HepG2 (cell line): ENCODE data around the gene CMIP.

ENCODE experiments used
- NBN ChIP-seq: fragments of 450-650 bp; conservative IDR thresholded peaks from 2 replicates; pipeline ENCODE4 v1.6.1; 2017
- NFRKB ChIP-seq: fragments of 450-650 bp; IDR thresholded peaks from 2 replicates; pipeline ENCODE4 v1.6.1; 2017
- NR2C2 ChIP-seq: sonication (generic); formaldehyde crosslinking; IDR thresholded peaks from 2 replicates; pipeline ENCODE4 v1.4.0; 2020; ENCODE audit warnings: missing genetic modification reagents, mild to moderate bottlenecking, moderate library complexity, borderline replicate concordance
- NR2F2 ChIP-seq: IDR thresholded peaks from 2 replicates; pipeline ENCODE4 v1.6.1; 2012; ENCODE audit warnings: low read depth, inconsistent platforms, borderline replicate concordance
- POLR2A ChIP-seq, 2 experiments: IDR thresholded peaks; 2 replicates each; pipeline ENCODE4 v1.6.1; 2011; ENCODE audit warnings: low read depth in 2 of 2, low read length in 2 of 2, mild to moderate bottlenecking in 1 of 2, moderate library complexity in 1 of 2; ENCODE audit not compliant: insufficient read depth in 1 of 2
- RAD21 ChIP-seq: fragments of 450-650 bp; formaldehyde crosslinking; IDR thresholded peaks from 2 replicates; pipeline ENCODE4 v1.5.0; 2020; ENCODE audit warnings: mild to moderate bottlenecking
- SIX4 ChIP-seq: sonication (generic); formaldehyde crosslinking; IDR thresholded peaks from 2 replicates; pipeline ENCODE4 v1.4.0; 2020; ENCODE audit warnings: missing genetic modification reagents
- ZNF552 ChIP-seq: sonication (generic); formaldehyde crosslinking; IDR thresholded peaks from 2 replicates; pipeline ENCODE4 v1.9.0; 2022; ENCODE audit warnings: missing genetic modification reagents, mild to moderate bottlenecking, borderline replicate concordance
- ZNF567 ChIP-seq: sonication (generic); formaldehyde crosslinking; IDR thresholded peaks from 2 replicates; pipeline ENCODE4 v1.8.1; 2023; ENCODE audit warnings: mild to moderate bottlenecking, missing genetic modification reagents, borderline replicate concordance
- ZNF672 ChIP-seq: sonication (generic); formaldehyde crosslinking; IDR thresholded peaks from 2 replicates; pipeline ENCODE4 v1.8.1; 2022; ENCODE audit warnings: missing genetic modification reagents
- TF ChIP-seq, protein P1 (sequence below): sonication (generic); formaldehyde crosslinking; IDR thresholded peaks from 2 replicates; pipeline ENCODE4 v1.5.0; 2020; ENCODE audit warnings: mild to moderate bottlenecking, missing genetic modification reagents, moderate library complexity

DNA sequence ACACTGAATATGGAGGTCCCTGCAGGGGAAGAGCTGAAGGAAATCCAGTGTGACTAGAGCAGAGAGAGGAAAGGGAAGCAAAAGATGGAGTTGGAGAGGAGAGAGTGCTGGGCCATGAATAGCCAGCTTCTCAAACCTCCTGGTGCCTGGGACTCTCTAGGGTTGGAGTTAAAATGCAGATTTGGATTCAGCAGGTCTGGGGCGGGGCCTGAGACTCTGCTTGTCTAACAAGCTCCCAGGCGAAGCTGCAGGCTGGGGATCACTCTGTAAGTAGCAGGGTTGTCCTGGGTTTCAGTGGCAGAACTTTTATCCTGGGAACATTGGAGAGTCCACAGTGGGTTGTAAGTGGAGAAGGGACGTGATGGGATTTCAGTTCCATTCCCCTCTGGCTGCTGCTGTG is 231.1 kb downstream of the CMIP start:
- TF ChIP-seq RAD21 = no peak
- TF ChIP-seq SIX4 = no peak
- no peak for TF ChIP-seq POLR2A (IDR thresholded peaks at IDR 0.05; ENCODE audit: insufficient read depth in 1 of 2, low read depth in 2 of 2, low read length in 2 of 2)
- TF ChIP-seq NBN = no peak
- TF ChIP-seq ZNF567 (CRISPR knock-in tag) = no peak
- TF ChIP-seq NFRKB = no peak
- no peak for TF ChIP-seq ZNF672 (CRISPR knock-in tag)
- no peak for TF ChIP-seq NR2F2
- no peak for TF ChIP-seq NR2C2 (CRISPR knock-in tag)
- TF ChIP-seq, protein P1, sequence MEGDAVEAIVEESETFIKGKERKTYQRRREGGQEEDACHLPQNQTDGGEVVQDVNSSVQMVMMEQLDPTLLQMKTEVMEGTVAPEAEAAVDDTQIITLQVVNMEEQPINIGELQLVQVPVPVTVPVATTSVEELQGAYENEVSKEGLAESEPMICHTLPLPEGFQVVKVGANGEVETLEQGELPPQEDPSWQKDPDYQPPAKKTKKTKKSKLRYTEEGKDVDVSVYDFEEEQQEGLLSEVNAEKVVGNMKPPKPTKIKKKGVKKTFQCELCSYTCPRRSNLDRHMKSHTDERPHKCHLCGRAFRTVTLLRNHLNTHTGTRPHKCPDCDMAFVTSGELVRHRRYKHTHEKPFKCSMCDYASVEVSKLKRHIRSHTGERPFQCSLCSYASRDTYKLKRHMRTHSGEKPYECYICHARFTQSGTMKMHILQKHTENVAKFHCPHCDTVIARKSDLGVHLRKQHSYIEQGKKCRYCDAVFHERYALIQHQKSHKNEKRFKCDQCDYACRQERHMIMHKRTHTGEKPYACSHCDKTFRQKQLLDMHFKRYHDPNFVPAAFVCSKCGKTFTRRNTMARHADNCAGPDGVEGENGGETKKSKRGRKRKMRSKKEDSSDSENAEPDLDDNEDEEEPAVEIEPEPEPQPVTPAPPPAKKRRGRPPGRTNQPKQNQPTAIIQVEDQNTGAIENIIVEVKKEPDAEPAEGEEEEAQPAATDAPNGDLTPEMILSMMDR = no peak
- TF ChIP-seq ZNF552 (CRISPR knock-in tag) = no peak
